ENCODE results near the gene MEP1A.

GRCh38 chr6:46879003-46879402 lies 85.8 kb downstream of the MEP1A start:
- TF ChIP-seq, protein P1, sequence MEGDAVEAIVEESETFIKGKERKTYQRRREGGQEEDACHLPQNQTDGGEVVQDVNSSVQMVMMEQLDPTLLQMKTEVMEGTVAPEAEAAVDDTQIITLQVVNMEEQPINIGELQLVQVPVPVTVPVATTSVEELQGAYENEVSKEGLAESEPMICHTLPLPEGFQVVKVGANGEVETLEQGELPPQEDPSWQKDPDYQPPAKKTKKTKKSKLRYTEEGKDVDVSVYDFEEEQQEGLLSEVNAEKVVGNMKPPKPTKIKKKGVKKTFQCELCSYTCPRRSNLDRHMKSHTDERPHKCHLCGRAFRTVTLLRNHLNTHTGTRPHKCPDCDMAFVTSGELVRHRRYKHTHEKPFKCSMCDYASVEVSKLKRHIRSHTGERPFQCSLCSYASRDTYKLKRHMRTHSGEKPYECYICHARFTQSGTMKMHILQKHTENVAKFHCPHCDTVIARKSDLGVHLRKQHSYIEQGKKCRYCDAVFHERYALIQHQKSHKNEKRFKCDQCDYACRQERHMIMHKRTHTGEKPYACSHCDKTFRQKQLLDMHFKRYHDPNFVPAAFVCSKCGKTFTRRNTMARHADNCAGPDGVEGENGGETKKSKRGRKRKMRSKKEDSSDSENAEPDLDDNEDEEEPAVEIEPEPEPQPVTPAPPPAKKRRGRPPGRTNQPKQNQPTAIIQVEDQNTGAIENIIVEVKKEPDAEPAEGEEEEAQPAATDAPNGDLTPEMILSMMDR (IDR thresholded peaks at IDR 0.05) = no peak
- no peak for TF ChIP-seq ZFX (IDR thresholded peaks at IDR 0.05; ENCODE audit: borderline replicate concordance)
